HepG2 (cell line): ENCODE data around the gene CLTCL1. TPM values are rescaled to one million over a fixed set of nuclear protein-coding genes. Genes with fewer than 3 reads are reported as not detected.
A peak's percentile ranks its signal among the peaks of the same experiment; 100 is the strongest.

Experiments
- ATF7-NPFF ChIP-seq: sonication (generic); formaldehyde crosslinking; IDR thresholded peaks from 2 replicates; pipeline ENCODE4 v1.8.1; 2023; ENCODE audit warnings: mild to moderate bottlenecking, low read depth, missing genetic modification reagents, moderate library complexity
- HDAC1 ChIP-seq: sonication (generic); formaldehyde crosslinking; IDR thresholded peaks from 2 replicates; pipeline ENCODE4 v1.5.1; 2020; ENCODE audit warnings: mild to moderate bottlenecking, missing genetic modification reagents
- IRF2 ChIP-seq: IDR thresholded peaks from 2 replicates; pipeline ENCODE4 v1.6.1; 2018; ENCODE audit warnings: missing genetic modification reagents, missing compliant biosample characterization
- KLF16 ChIP-seq, 2 experiments: sonication (generic) in 1 of 2; formaldehyde crosslinking in 1 of 2; IDR thresholded peaks; 2 replicates each; pipeline versions ENCODE4 v1.6.1 to v1.8.0; 2016 to 2023; ENCODE audit warnings: missing genetic modification reagents in 2 of 2, missing compliant biosample characterization in 1 of 2
- LCORL ChIP-seq, 2 experiments: fragments of 450-650 bp in 1 of 2; sonication (generic) in 1 of 2; formaldehyde crosslinking in 1 of 2; IDR thresholded peaks; 2 replicates each; pipeline versions ENCODE4 v1.5.0 to v1.6.1; 2017 to 2020; ENCODE audit warnings: antibody characterized with exemption in 1 of 2, missing genetic modification reagents in 1 of 2
- REL ChIP-seq: sonication (generic); formaldehyde crosslinking; conservative IDR thresholded peaks from 2 replicates; pipeline ENCODE4 v1.8.0; 2022; ENCODE audit warnings: mild to moderate bottlenecking, missing genetic modification reagents, moderate library complexity
- SAP130 ChIP-seq: IDR thresholded peaks from 2 replicates; pipeline ENCODE4 v1.6.1; 2016; ENCODE audit warnings: low read depth
- SIN3A ChIP-seq: IDR thresholded peaks from 2 replicates; pipeline ENCODE4 v1.6.1; 2011; ENCODE audit warnings: low read depth, mild to moderate bottlenecking, control low read depth, low read length, borderline replicate concordance
- XBP1 ChIP-seq: sonication (generic); formaldehyde crosslinking; IDR thresholded peaks from 2 replicates; pipeline ENCODE4 v1.5.0; 2020; ENCODE audit warnings: missing genetic modification reagents
- ZNF20 ChIP-seq: sonication (generic); formaldehyde crosslinking; IDR thresholded peaks from 2 replicates; pipeline ENCODE4 v1.4.0; 2020; ENCODE audit warnings: mild to moderate bottlenecking, moderate library complexity, missing genetic modification reagents
- ZNF30 ChIP-seq: sonication (generic); formaldehyde crosslinking; IDR thresholded peaks from 2 replicates; pipeline ENCODE4 v1.5.0; 2020; ENCODE audit warnings: mild to moderate bottlenecking, missing genetic modification reagents
- ZNF329 ChIP-seq: sonication (generic); formaldehyde crosslinking; IDR thresholded peaks from 2 replicates; pipeline ENCODE4 v1.9.0; 2021; ENCODE audit warnings: low read depth, mild to moderate bottlenecking, missing genetic modification reagents
- ZNF468 ChIP-seq: sonication (generic); formaldehyde crosslinking; IDR thresholded peaks from 2 replicates; pipeline ENCODE4 v1.8.0; 2022; ENCODE audit warnings: mild to moderate bottlenecking, moderate library complexity, missing genetic modification reagents
- ZNF670 ChIP-seq: sonication (generic); formaldehyde crosslinking; IDR thresholded peaks from 2 replicates; pipeline ENCODE4 v1.8.0; 2022; ENCODE audit warnings: mild to moderate bottlenecking, missing genetic modification reagents, borderline replicate concordance
- ZNF780A ChIP-seq: sonication (generic); formaldehyde crosslinking; IDR thresholded peaks from 2 replicates; pipeline ENCODE4 v1.8.0; 2022; ENCODE audit warnings: mild to moderate bottlenecking, missing genetic modification reagents, moderate library complexity
- ZSCAN30 ChIP-seq: sonication (generic); formaldehyde crosslinking; IDR thresholded peaks from 2 replicates; pipeline ENCODE4 v1.5.0; 2020; ENCODE audit warnings: mild to moderate bottlenecking, missing genetic modification reagents
- polyA plus RNA-seq, 8 experiments: library from polyadenylated mRNA; depleted of rRNA in 3 of 8; stranded (reverse) in 7 of 8; unstranded in 1 of 8; fragments of >200 nt; fragmentation: Illumina TruSeq in 4 of 8; extraction: Trizol in 4 of 8; gene quantifications; 2 replicates each; pipeline versions ENCODE4 v1.2.1 to v1.2.3, GENCODE V29; 2011 to 2016; ENCODE audit warnings: low read depth in 4 of 8, missing spikeins in 1 of 8, mixed read lengths in 1 of 8; ENCODE audit not compliant: insufficient read depth in 1 of 8
- total RNA-seq, 5 experiments: library from RNA; depleted of rRNA; stranded (reverse); fragments of >200 nt; fragmentation: Illumina TruSeq; extraction: Trizol; gene quantifications; 2 replicates each; pipeline ENCODE4 v1.2.3, GENCODE V29; 2016; ENCODE audit warnings: low read depth in 1 of 5
- TF ChIP-seq, protein P1 (sequence below): sonication (generic); formaldehyde crosslinking; IDR thresholded peaks from 2 replicates; pipeline ENCODE4 v1.4.0; 2020; ENCODE audit warnings: mild to moderate bottlenecking, missing genetic modification reagents
- TF ChIP-seq, protein P2 (sequence below): sonication (generic); formaldehyde crosslinking; IDR thresholded peaks from 2 replicates; pipeline ENCODE4 v1.5.0; 2020; ENCODE audit warnings: mild to moderate bottlenecking, missing genetic modification reagents
- TF ChIP-seq, protein P3 (sequence below): sonication (generic); formaldehyde crosslinking; IDR thresholded peaks from 2 replicates; pipeline ENCODE4 v1.5.0; 2020; ENCODE audit warnings: missing genetic modification reagents, mild to moderate bottlenecking, borderline replicate concordance
- TF ChIP-seq, protein P4 (sequence below): sonication (generic); formaldehyde crosslinking; IDR thresholded peaks from 2 replicates; pipeline ENCODE4 v1.8.0; 2022; ENCODE audit warnings: missing genetic modification reagents, mild to moderate bottlenecking, inconsistent platforms, borderline replicate concordance
- TF ChIP-seq, protein P5 (sequence below): sonication (generic); formaldehyde crosslinking; IDR thresholded peaks from 2 replicates; pipeline ENCODE4 v1.8.1; 2023; ENCODE audit warnings: mild to moderate bottlenecking, moderate library complexity, missing genetic modification reagents
- TF ChIP-seq, protein P6 (sequence below): sonication (generic); formaldehyde crosslinking; IDR thresholded peaks from 2 replicates; pipeline ENCODE4 v1.9.0; 2021; ENCODE audit warnings: missing genetic modification reagents, borderline replicate concordance

Gene CLTCL1
- total and polyA plus RNA-seq, 2 of the 13 experiments (the other 11 are each of a cell fraction or from before 2014, with no cell fraction given): 8.1 to 10.9 TPM

DNA sequence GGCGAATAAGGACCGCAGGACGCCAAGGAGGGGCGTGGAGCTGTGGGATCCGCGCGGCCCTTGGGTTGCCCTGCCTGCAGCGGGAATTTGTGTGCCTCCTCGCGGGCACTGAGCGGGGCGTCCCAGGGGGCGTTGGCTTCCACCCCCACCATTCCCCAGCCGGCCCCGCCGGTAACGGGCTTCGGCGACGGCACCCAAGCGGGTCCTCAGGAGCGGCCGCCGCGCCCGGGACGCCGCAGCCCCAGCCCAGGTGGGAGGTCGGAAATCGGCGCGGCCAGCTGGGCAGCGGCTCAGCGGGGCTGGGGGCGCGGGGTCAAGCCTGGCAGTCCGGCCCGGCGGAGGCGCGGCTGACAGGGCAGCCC is 320 bp downstream of the CLTCL1 start (continued):
- TF ChIP-seq, protein P1, sequence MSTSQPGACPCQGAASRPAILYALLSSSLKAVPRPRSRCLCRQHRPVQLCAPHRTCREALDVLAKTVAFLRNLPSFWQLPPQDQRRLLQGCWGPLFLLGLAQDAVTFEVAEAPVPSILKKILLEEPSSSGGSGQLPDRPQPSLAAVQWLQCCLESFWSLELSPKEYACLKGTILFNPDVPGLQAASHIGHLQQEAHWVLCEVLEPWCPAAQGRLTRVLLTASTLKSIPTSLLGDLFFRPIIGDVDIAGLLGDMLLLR (CRISPR knock-in tag): no peak
- TF ChIP-seq HDAC1 (CRISPR knock-in tag) (peak; percentile 62; the same call in 1 of the 2 replicates), ZNF670 (CRISPR knock-in tag) (0 out of 2 replicates have a peak, but pooled peaks have one; percentile 39), KLF16 (CRISPR knock-in tag; IDR thresholded peaks at IDR 0.05) (peak in 1 of 2 experiments; percentile 35; a peak in 1 of 4 replicates), ZNF468 (CRISPR knock-in tag) (no peak), IRF2 (CRISPR knock-in tag) (0 out of 2 replicates have a peak, but pooled peaks have one; percentile 7), ZSCAN30 (CRISPR knock-in tag) (no peak), ZNF780A (CRISPR knock-in tag) (no peak), ZNF30 (CRISPR knock-in tag) (no peak), ATF7-NPFF (CRISPR knock-in tag) (peak; percentile 31; the same call in 1 of the 2 replicates), ZNF329 (CRISPR knock-in tag) (no peak), ZNF20 (no peak), REL (CRISPR knock-in tag) (no peak), XBP1 (no peak), SIN3A (0 out of 2 replicates have a peak, but pooled peaks have one; percentile 34), SAP130 (CRISPR knock-in tag) (peak; percentile 55), LCORL (IDR thresholded peaks at IDR 0.05) (no peak), LCORL (CRISPR knock-in tag; IDR thresholded peaks at IDR 0.05) (no peak)
- TF ChIP-seq, protein P2, sequence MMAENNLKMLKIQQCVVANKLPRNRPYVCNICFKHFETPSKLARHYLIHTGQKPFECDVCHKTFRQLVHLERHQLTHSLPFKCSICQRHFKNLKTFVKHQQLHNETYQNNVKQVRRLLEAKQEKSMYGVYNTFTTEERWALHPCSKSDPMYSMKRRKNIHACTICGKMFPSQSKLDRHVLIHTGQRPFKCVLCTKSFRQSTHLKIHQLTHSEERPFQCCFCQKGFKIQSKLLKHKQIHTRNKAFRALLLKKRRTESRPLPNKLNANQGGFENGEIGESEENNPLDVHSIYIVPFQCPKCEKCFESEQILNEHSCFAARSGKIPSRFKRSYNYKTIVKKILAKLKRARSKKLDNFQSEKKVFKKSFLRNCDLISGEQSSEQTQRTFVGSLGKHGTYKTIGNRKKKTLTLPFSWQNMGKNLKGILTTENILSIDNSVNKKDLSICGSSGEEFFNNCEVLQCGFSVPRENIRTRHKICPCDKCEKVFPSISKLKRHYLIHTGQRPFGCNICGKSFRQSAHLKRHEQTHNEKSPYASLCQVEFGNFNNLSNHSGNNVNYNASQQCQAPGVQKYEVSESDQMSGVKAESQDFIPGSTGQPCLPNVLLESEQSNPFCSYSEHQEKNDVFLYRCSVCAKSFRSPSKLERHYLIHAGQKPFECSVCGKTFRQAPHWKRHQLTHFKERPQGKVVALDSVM: no peak
- TF ChIP-seq, protein P3, sequence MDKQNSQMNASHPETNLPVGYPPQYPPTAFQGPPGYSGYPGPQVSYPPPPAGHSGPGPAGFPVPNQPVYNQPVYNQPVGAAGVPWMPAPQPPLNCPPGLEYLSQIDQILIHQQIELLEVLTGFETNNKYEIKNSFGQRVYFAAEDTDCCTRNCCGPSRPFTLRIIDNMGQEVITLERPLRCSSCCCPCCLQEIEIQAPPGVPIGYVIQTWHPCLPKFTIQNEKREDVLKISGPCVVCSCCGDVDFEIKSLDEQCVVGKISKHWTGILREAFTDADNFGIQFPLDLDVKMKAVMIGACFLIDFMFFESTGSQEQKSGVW (CRISPR knock-in tag): no peak
- TF ChIP-seq, protein P4, sequence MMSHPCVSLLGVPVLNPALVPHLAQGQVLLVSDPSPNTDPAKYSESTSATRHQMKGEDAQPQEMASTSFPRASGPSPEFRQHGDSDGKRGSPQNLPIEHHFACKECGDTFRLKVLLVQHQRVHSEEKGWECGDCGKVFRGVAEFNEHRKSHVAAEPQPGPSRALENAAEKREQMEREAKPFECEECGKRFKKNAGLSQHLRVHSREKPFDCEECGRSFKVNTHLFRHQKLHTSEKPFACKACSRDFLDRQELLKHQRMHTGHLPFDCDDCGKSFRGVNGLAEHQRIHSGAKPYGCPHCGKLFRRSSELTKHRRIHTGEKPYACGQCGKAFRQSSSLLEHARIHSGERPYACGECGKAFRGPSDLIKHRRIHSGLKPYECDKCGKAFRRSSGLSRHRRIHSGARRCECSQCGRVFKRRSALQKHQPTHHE (CRISPR knock-in tag): no peak
- TF ChIP-seq, protein P5, sequence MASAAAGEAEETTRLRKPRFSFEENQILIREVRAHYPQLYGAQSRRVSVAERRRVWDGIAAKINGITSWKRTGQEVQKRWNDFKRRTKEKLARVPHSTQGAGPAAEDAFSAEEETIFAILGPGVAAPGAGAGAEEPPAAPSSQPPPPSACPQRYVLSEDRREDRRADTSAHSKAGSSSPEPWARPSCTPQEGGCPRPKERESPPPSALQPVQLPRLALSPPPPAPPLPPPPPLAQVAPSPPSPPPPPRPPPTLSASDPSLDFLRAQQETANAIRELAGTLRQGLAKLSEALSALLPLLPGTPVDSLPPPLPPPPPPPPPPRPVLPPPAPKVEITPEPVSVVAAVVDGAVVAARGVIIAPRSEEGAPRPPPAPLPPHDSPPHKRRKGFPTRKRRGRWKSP (CRISPR knock-in tag): 0 out of 2 replicates have a peak, but pooled peaks have one; percentile 43
- TF ChIP-seq, protein P6, sequence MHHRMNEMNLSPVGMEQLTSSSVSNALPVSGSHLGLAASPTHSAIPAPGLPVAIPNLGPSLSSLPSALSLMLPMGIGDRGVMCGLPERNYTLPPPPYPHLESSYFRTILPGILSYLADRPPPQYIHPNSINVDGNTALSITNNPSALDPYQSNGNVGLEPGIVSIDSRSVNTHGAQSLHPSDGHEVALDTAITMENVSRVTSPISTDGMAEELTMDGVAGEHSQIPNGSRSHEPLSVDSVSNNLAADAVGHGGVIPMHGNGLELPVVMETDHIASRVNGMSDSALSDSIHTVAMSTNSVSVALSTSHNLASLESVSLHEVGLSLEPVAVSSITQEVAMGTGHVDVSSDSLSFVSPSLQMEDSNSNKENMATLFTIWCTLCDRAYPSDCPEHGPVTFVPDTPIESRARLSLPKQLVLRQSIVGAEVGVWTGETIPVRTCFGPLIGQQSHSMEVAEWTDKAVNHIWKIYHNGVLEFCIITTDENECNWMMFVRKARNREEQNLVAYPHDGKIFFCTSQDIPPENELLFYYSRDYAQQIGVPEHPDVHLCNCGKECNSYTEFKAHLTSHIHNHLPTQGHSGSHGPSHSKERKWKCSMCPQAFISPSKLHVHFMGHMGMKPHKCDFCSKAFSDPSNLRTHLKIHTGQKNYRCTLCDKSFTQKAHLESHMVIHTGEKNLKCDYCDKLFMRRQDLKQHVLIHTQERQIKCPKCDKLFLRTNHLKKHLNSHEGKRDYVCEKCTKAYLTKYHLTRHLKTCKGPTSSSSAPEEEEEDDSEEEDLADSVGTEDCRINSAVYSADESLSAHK (CRISPR knock-in tag): no peak
